HepG2 (cell line): ENCODE results near the gene CARMIL1. TPM values are rescaled to one million over a fixed set of nuclear protein-coding genes. Genes with fewer than 3 reads are reported as not detected.

Experiments used
- ATAC-seq: fragments of 200-7000 bp; cut with Tn5 transposase; 3 replicates; pipeline ENCODE4 v1.9.1; 2020; ENCODE audit warnings: mild to moderate bottlenecking, moderate library complexity
- BruUV-seq: library from RNA; stranded (reverse); fragments of 400-500 nt; replicated peaks from 2 replicates; lab custom pipeline; 2021; lab: Mats Ljungman, UMichigan
- CTCF ChIA-PET: fragments of 300-600 bp; formaldehyde crosslinking; extraction: SDS; loops from one replicate; lab custom pipeline; 2021; ENCODE audit warnings: low total read pairs, inconsistent platforms, low intra/inter-chr PET ratio; lab: Yijun Ruan, JAX
- POLR2A ChIA-PET: fragments of 350-600 bp; sonication (Branson Sonifier 250); formaldehyde crosslinking; loops from one replicate; lab custom pipeline; 2020; ENCODE audit warnings: antibody characterized with exemption, inconsistent platforms; lab: Yijun Ruan, JAX
- DNase-seq: peaks from one replicate; pipeline ENCODE4 v3.0.0-alpha.2; 2015; ENCODE audit warnings: low spot score
- FAIRE-seq: peaks from 3 replicates; lab custom pipeline; 2011; peaks lifted over from hg19 to GRCh38; lab: Jason Lieb, UNC
- H2AFZ ChIP-seq: one replicate; pipeline ENCODE4 v1.6.1; 2011; ENCODE audit warnings: low read length, inconsistent platforms
- H3K27ac ChIP-seq: fragments of 300-600 bp; 3 replicates; pipeline ENCODE4 v1.8.0; 2011; ENCODE audit warnings: mixed run types, mild to moderate bottlenecking, mixed read lengths, low read length, inconsistent platforms; ENCODE audit not compliant: insufficient read depth; ENCODE audit errors: extremely low read length
- H3K27me3 ChIP-seq, 2 experiments: fragments of 200-600 bp in 1 of 2; 2 replicates in 1 of 2; 3 replicates in 1 of 2; pipeline versions ENCODE4 v1.6.0 to v1.8.0; 2011; ENCODE audit warnings: low read length in 2 of 2, mild to moderate bottlenecking in 2 of 2, moderate library complexity in 2 of 2, inconsistent platforms in 1 of 2; ENCODE audit not compliant: insufficient read depth in 2 of 2, control insufficient read depth in 1 of 2
- H3K36me3 ChIP-seq, 2 experiments: fragments of 200-600 bp in 1 of 2; replicated peaks in 1 of 2; 2 replicates in 1 of 2; 3 replicates in 1 of 2; pipeline versions ENCODE4 v1.5.1 to v1.8.0; 2011; ENCODE audit warnings: low read length in 2 of 2, inconsistent platforms in 1 of 2; ENCODE audit not compliant: insufficient read depth in 2 of 2, control insufficient read depth in 1 of 2
- H3K4me1 ChIP-seq: 2 replicates; pipeline ENCODE4 v1.5.1; 2012; ENCODE audit warnings: low read length, inconsistent platforms; ENCODE audit not compliant: insufficient read depth
- H3K4me2 ChIP-seq: 2 replicates; pipeline ENCODE4 v1.6.0; 2011; ENCODE audit warnings: low read depth, low read length, inconsistent platforms
- H3K4me3 ChIP-seq, 3 experiments: fragments of 200-600 bp in 1 of 3; sonication (generic), shearing (Covaris generic) in 1 of 3; replicated peaks in 1 of 3; 2 replicates each; pipeline ENCODE4 v1.5.1; 2011 to 2016; ENCODE audit warnings: low read length in 3 of 3, inconsistent platforms in 2 of 3, low read depth in 2 of 3, mild to moderate bottlenecking in 2 of 3, control low read depth in 1 of 3, mixed read lengths in 1 of 3; ENCODE audit not compliant: insufficient read depth in 1 of 3
- H3K79me2 ChIP-seq: one replicate; pipeline ENCODE4 v1.6.1; 2011; ENCODE audit warnings: low read length, inconsistent platforms; ENCODE audit not compliant: insufficient read depth
- H3K9ac ChIP-seq: 2 replicates; pipeline ENCODE4 v1.6.0; 2011; ENCODE audit warnings: mild to moderate bottlenecking, low read depth, low read length, inconsistent platforms; ENCODE audit not compliant: insufficient read depth
- H3K9me3 ChIP-seq: 2 replicates; pipeline ENCODE4 v1.5.1; 2012; ENCODE audit warnings: mild to moderate bottlenecking, low read length
- H4K20me1 ChIP-seq: 2 replicates; pipeline ENCODE4 v1.6.0; 2011; ENCODE audit warnings: inconsistent platforms, mild to moderate bottlenecking, low read length, moderate library complexity; ENCODE audit not compliant: insufficient read depth
- SNRNP70 ChIP-seq: fragments of 200-400 bp; formaldehyde crosslinking; IDR thresholded peaks from 2 replicates; pipeline ENCODE4 v1.6.1; 2017; ENCODE audit warnings: mild to moderate bottlenecking, low read depth, low read length, moderate library complexity
- ZBTB37 ChIP-seq: sonication (generic); formaldehyde crosslinking; IDR thresholded peaks from 2 replicates; pipeline ENCODE4 v1.4.0; 2020; ENCODE audit warnings: mild to moderate bottlenecking, missing genetic modification reagents
- ZFP36L2 ChIP-seq: sonication (generic); formaldehyde crosslinking; IDR thresholded peaks from 2 replicates; pipeline ENCODE4 v1.4.0; 2020; ENCODE audit warnings: missing genetic modification reagents
- ZFX ChIP-seq: sonication (generic); formaldehyde crosslinking; IDR thresholded peaks from 2 replicates; pipeline ENCODE4 v1.4.0; 2020; ENCODE audit warnings: mild to moderate bottlenecking, low read depth, missing genetic modification reagents, moderate library complexity
- ZNF503 ChIP-seq: sonication (generic); formaldehyde crosslinking; IDR thresholded peaks from 2 replicates; pipeline ENCODE4 v1.4.0; 2020; ENCODE audit warnings: missing genetic modification reagents
- ZNF691 ChIP-seq: sonication (generic); formaldehyde crosslinking; IDR thresholded peaks from 2 replicates; pipeline ENCODE4 v1.4.0; 2020; ENCODE audit warnings: missing genetic modification reagents, low read depth, mild to moderate bottlenecking, borderline replicate concordance
- WGBS: methylation state at CpG from one replicate; pipeline ENCODE4 v1.1.6; 2017; ENCODE audit warnings: low lambda C conversion rate; 5-methylcytosine and 5-hydroxymethylcytosine counted together
- in situ Hi-C: cut with HindIII; loops from 2 replicates; pipeline ENCODE4 v1.10.0; 2017; ENCODE audit warnings: low pct_unique_long_range_greater_than_20kb; ENCODE audit not compliant: extremely low pct_ligation_motif_present
- intact Hi-C: fragments of 100-400 bp; cut with micrococcal nuclease; formaldehyde crosslinking; loops from one replicate; pipeline ENCODE4 v1.10.0; 2022; ENCODE audit not compliant: unreplicated experiment
- polyA plus RNA-seq, 8 experiments: library from polyadenylated mRNA; depleted of rRNA in 3 of 8; stranded (reverse) in 7 of 8; unstranded in 1 of 8; fragments of >200 nt; fragmentation: Illumina TruSeq in 4 of 8; extraction: Trizol in 4 of 8; gene quantifications; 2 replicates each; pipeline versions ENCODE4 v1.2.1 to v1.2.3, GENCODE V29; 2011 to 2016; ENCODE audit warnings: low read depth in 4 of 8, missing spikeins in 1 of 8, mixed read lengths in 1 of 8; ENCODE audit not compliant: insufficient read depth in 1 of 8
- total RNA-seq, 5 experiments: library from RNA; depleted of rRNA; stranded (reverse); fragments of >200 nt; fragmentation: Illumina TruSeq; extraction: Trizol; gene quantifications; 2 replicates each; pipeline ENCODE4 v1.2.3, GENCODE V29; 2016; ENCODE audit warnings: low read depth in 1 of 5

The CARMIL1 gene
- total and polyA plus RNA-seq, 2 of the 13 experiments (the other 11 are each of a cell fraction or from before 2014, with no cell fraction given): 1.8 to 2.6 TPM

- POLR2A ChIA-PET: no interaction called here
- no peaks in the 10 kb centered on the region for H3K27me3 ChIP-seq
- no peak for FAIRE-seq
- in situ Hi-C loops: no loop called here
- intact Hi-C loops: no loop called here
- H3K36me3 ChIP-seq: no peaks in the 10 kb centered on the region
- no peaks in the 10 kb centered on the region for H3K79me2 ChIP-seq
- DNase-seq: no peak
- H3K4me1 ChIP-seq: no peaks in the 10 kb centered on the region
- TF ChIP-seq ZFP36L2: no peak
- no peak for TF ChIP-seq ZBTB37 (CRISPR knock-in tag)
- no peak for TF ChIP-seq ZNF503 (CRISPR knock-in tag)
- no peak for TF ChIP-seq SNRNP70
- TF ChIP-seq ZFX: no peak
- TF ChIP-seq, all 625 proteins: peak for 0
- no TSS peak for BruUV-seq
- whole genome bisulfite sequencing: 60% methylated on average over 5 of the region's 5 CpGs
- no peak overlapping the region for H2AFZ ChIP-seq
- H3K9ac ChIP-seq: no peak overlapping the region
- CTCF ChIA-PET: no interaction called here
- no peak overlapping the region for H3K4me3 ChIP-seq
- H3K9me3 ChIP-seq: no peaks in the 10 kb centered on the region
- no peak for ATAC-seq
- no peaks in the 10 kb centered on the region for H4K20me1 ChIP-seq
- H3K27ac ChIP-seq: no peak overlapping the region
- H3K4me2 ChIP-seq: no peak overlapping the region
Measured at GRCh38 chr6:25419879-25420278, 140.7 kb downstream of the CARMIL1 start.

GRCh38 chr6:25423358-25423757 is 144.2 kb downstream of the CARMIL1 start:
- ATAC-seq: no peak
- in situ Hi-C loops: no loop called here
- no peak for DNase-seq
- intact Hi-C loops: no loop called here
- H3K36me3 ChIP-seq: no peaks in the 10 kb centered on the region
- H3K4me2 ChIP-seq: no peak overlapping the region
- CTCF ChIA-PET: no interaction called here
- no peak overlapping the region for H3K27ac ChIP-seq
- no peaks in the 10 kb centered on the region for H4K20me1 ChIP-seq
- no peak overlapping the region for H2AFZ ChIP-seq
- no peaks in the 10 kb centered on the region for H3K27me3 ChIP-seq
- H3K79me2 ChIP-seq: no peaks in the 10 kb centered on the region
- no peaks in the 10 kb centered on the region for H3K4me1 ChIP-seq
- H3K9ac ChIP-seq: no peak overlapping the region
- H3K4me3 ChIP-seq: no peak overlapping the region
- no peaks in the 10 kb centered on the region for H3K9me3 ChIP-seq
- POLR2A ChIA-PET: no interaction called here
- BruUV-seq: no TSS peak
- 73% methylated on average over 6 of the region's 6 CpGs for WGBS
- TF ChIP-seq ZNF691 (CRISPR knock-in tag): no peak
- no peak for FAIRE-seq
